ENCODE results near the gene GMDS. TPM values are rescaled to one million over a fixed set of nuclear protein-coding genes. Genes with fewer than 3 reads are reported as not detected.

The GMDS gene
- polyA plus RNA-seq, 1 donor (not counting 4 experiments of a cell fraction or from before 2014, with no cell fraction given), result 22.1 TPM

- Histone ChIP-seq H3K27me3 (ENCODE audit: control insufficient read depth, extremely low read depth, insufficient read depth, low read length) (no peaks in the 10 kb centered on the region), H3K79me2 (ENCODE audit: control insufficient read depth, insufficient read depth, low read length) (no peaks in the 10 kb centered on the region), H3K27ac (ENCODE audit: control insufficient read depth, insufficient read depth, low read length) (no peak overlapping the region), H3K4me3 (ENCODE audit: control insufficient read depth in 2 of 3, extremely low read depth in 1 of 3, insufficient read depth in 2 of 3, low read depth in 1 of 3, low read length in 3 of 3) (no peak overlapping the region), H3K9ac (ENCODE audit: control insufficient read depth, extremely low read depth, insufficient read depth, low read length) (no peak overlapping the region), H3K9me1 (ENCODE audit: control insufficient read depth, extremely low read depth, insufficient read depth, low read length) (no peaks in the 10 kb centered on the region), H4K20me1 (ENCODE audit: control insufficient read depth, extremely low read depth, insufficient read depth, low read length) (no peaks in the 10 kb centered on the region), H3K4me1 (ENCODE audit: control insufficient read depth, extremely low read depth, insufficient read depth, low read length) (peaks cover 17% of the 10 kb centered on the region), H3K9me3 (ENCODE audit: control insufficient read depth, low read depth, low read length) (peaks cover under 1% of the 10 kb centered on the region), H3K4me2 (ENCODE audit: control insufficient read depth, extremely low read depth, insufficient read depth, low read depth, low read length) (no peak overlapping the region), H3K36me3 (ENCODE audit: control insufficient read depth in 2 of 2, extremely low read depth in 1 of 2, insufficient read depth in 2 of 2, low read length in 2 of 2) (no peaks in the 10 kb centered on the region), H2AFZ (ENCODE audit: control insufficient read depth, low read length) (no peak overlapping the region)
- DNase-seq (ENCODE audit: low read depth, low spot score) (no peak), FAIRE-seq (no peak)
- TF ChIP-seq EZH2 (IDR thresholded peaks at IDR 0.05; ENCODE audit: low read length) (no peak), CTCF (optimal IDR thresholded peaks at IDR 0.05 in 1 of 3, IDR thresholded peaks at IDR 0.05 in 1 of 3, conservative IDR thresholded peaks at IDR 0.05 in 1 of 3; ENCODE audit: extremely low read depth in 1 of 3, insufficient read depth in 2 of 3, low read length in 3 of 3) (no peak)
- dilution Hi-C loops (cut with MboI; ENCODE audit: extremely low pct_ligation_motif_present, low sequenced_read_pairs), result no loop called here
These were observed 404.8 kb downstream of the GMDS start for GRCh38 chr6:1840491-1841121.

GRCh38 chr6:1839361-1839760 is 406.0 kb downstream of the GMDS start:
- Histone ChIP-seq H3K27ac (ENCODE audit: control insufficient read depth, insufficient read depth, low read length) (no peak overlapping the region), H3K9me1 (ENCODE audit: control insufficient read depth, extremely low read depth, insufficient read depth, low read length) (no peaks in the 10 kb centered on the region), H3K79me2 (ENCODE audit: control insufficient read depth, insufficient read depth, low read length) (no peaks in the 10 kb centered on the region), H3K4me3 (ENCODE audit: control insufficient read depth in 2 of 3, extremely low read depth in 1 of 3, insufficient read depth in 2 of 3, low read depth in 1 of 3, low read length in 3 of 3) (no peak overlapping the region), H3K27me3 (ENCODE audit: control insufficient read depth, extremely low read depth, insufficient read depth, low read length) (no peaks in the 10 kb centered on the region), H3K4me1 (ENCODE audit: control insufficient read depth, extremely low read depth, insufficient read depth, low read length) (peaks cover 17% of the 10 kb centered on the region), H3K36me3 (ENCODE audit: control insufficient read depth in 2 of 2, extremely low read depth in 1 of 2, insufficient read depth in 2 of 2, low read length in 2 of 2) (no peaks in the 10 kb centered on the region), H2AFZ (ENCODE audit: control insufficient read depth, low read length) (no peak overlapping the region), H3K4me2 (ENCODE audit: control insufficient read depth, extremely low read depth, insufficient read depth, low read depth, low read length) (no peak overlapping the region), H3K9ac (ENCODE audit: control insufficient read depth, extremely low read depth, insufficient read depth, low read length) (no peak overlapping the region), H4K20me1 (ENCODE audit: control insufficient read depth, extremely low read depth, insufficient read depth, low read length) (no peaks in the 10 kb centered on the region), H3K9me3 (ENCODE audit: control insufficient read depth, low read depth, low read length) (no peaks in the 10 kb centered on the region)
- FAIRE-seq, result no peak
- TF ChIP-seq CTCF (optimal IDR thresholded peaks at IDR 0.05 in 1 of 3, IDR thresholded peaks at IDR 0.05 in 1 of 3, conservative IDR thresholded peaks at IDR 0.05 in 1 of 3; ENCODE audit: extremely low read depth in 1 of 3, insufficient read depth in 2 of 3, low read length in 3 of 3), result no peak
- TF ChIP-seq EZH2 (IDR thresholded peaks at IDR 0.05; ENCODE audit: low read length), result no peak
- dilution Hi-C loops (cut with MboI; ENCODE audit: extremely low pct_ligation_motif_present, low sequenced_read_pairs), result no loop called here
- no peak for DNase-seq (ENCODE audit: low read depth, low spot score)

All from keratinocyte (primary cell).